ENCODE measurements around the gene NPTX2. TPM values are rescaled to one million over a fixed set of nuclear protein-coding genes. Genes with fewer than 3 reads are reported as not detected.

The NPTX2 gene
- total and polyA plus RNA-seq, 2 experiments from 2014 or later: 3.0 to 5.5 TPM

GRCh38 chr7:98664882-98665281, 47.8 kb downstream of the NPTX2 start:
- H3K4me1 ChIP-seq (ENCODE audit: insufficient read depth): no peaks in the 10 kb centered on the region
- 72% methylated on average over 6 of the region's 6 CpGs for WGBS (ENCODE audit: low lambda C conversion rate, missing lambda C conversion rate)
- no peaks in the 10 kb centered on the region for H3K36me3 ChIP-seq (replicated peaks; ENCODE audit: insufficient read depth, low read depth)
- no peak overlapping the region for H2AFZ ChIP-seq
- H4K20me1 ChIP-seq (ENCODE audit: insufficient read depth, poor library complexity, severe bottlenecking): no peaks in the 10 kb centered on the region
- no peaks in the 10 kb centered on the region for H3K9me2 ChIP-seq (replicated peaks; ENCODE audit: insufficient read depth)
- H3K79me2 ChIP-seq: no peaks in the 10 kb centered on the region
- no peak overlapping the region for H3K4me2 ChIP-seq
- H3K4me3 ChIP-seq: no peak overlapping the region
- DNase-seq (ENCODE audit: low spot score): no peak
- TF ChIP-seq EZH2 (IDR thresholded peaks at IDR 0.05; ENCODE audit: borderline replicate concordance): no peak
- TF ChIP-seq EZH2phosphoT487 (IDR thresholded peaks at IDR 0.05; ENCODE audit: low read depth, severe bottlenecking, unreplicated experiment): no peak
- H3K27me3 ChIP-seq: no peaks in the 10 kb centered on the region
- H3K9me3 ChIP-seq (ENCODE audit: low read depth): no peaks in the 10 kb centered on the region
- H3K27ac ChIP-seq: no peak overlapping the region

GRCh38 chr7:98668255-98668654, 51.2 kb downstream of the NPTX2 start:
- no peaks in the 10 kb centered on the region for H3K9me3 ChIP-seq (ENCODE audit: low read depth)
- H3K4me2 ChIP-seq: no peak overlapping the region
- H3K4me3 ChIP-seq: no peak overlapping the region
- no peaks in the 10 kb centered on the region for H3K27me3 ChIP-seq
- no peaks in the 10 kb centered on the region for H3K4me1 ChIP-seq (ENCODE audit: insufficient read depth)
- no peaks in the 10 kb centered on the region for H3K9me2 ChIP-seq (replicated peaks; ENCODE audit: insufficient read depth)
- H3K27ac ChIP-seq: no peak overlapping the region
- H3K79me2 ChIP-seq: no peaks in the 10 kb centered on the region
- WGBS (ENCODE audit: low lambda C conversion rate, missing lambda C conversion rate): 24% methylated on average over 11 of the region's 11 CpGs
- no peak overlapping the region for H2AFZ ChIP-seq
- no peak for TF ChIP-seq EZH2phosphoT487 (IDR thresholded peaks at IDR 0.05; ENCODE audit: low read depth, severe bottlenecking, unreplicated experiment)
- TF ChIP-seq EZH2 (IDR thresholded peaks at IDR 0.05; ENCODE audit: borderline replicate concordance): no peak
- no peak for TF ChIP-seq CTCF (IDR thresholded peaks at IDR 0.05; ENCODE audit: poor library complexity)
- no peak for DNase-seq (ENCODE audit: low spot score)
- H3K36me3 ChIP-seq (replicated peaks; ENCODE audit: insufficient read depth, low read depth): no peaks in the 10 kb centered on the region
- no peaks in the 10 kb centered on the region for H4K20me1 ChIP-seq (ENCODE audit: insufficient read depth, poor library complexity, severe bottlenecking)

- Histone ChIP-seq H2AFZ (no peak overlapping the region), H3K4me3 (no peak overlapping the region), H3K4me1 (ENCODE audit: insufficient read depth) (no peaks in the 10 kb centered on the region), H3K79me2 (no peaks in the 10 kb centered on the region), H3K27ac (no peak overlapping the region), H3K4me2 (no peak overlapping the region), H4K20me1 (ENCODE audit: insufficient read depth, poor library complexity, severe bottlenecking) (no peaks in the 10 kb centered on the region), H3K9me2 (replicated peaks; ENCODE audit: insufficient read depth) (no peaks in the 10 kb centered on the region), H3K27me3 (no peaks in the 10 kb centered on the region), H3K36me3 (replicated peaks; ENCODE audit: insufficient read depth, low read depth) (no peaks in the 10 kb centered on the region), H3K9me3 (ENCODE audit: low read depth) (no peaks in the 10 kb centered on the region)
- no peak for DNase-seq (ENCODE audit: low spot score)
- TF ChIP-seq CTCF (IDR thresholded peaks at IDR 0.05; ENCODE audit: poor library complexity) (no peak), EZH2phosphoT487 (IDR thresholded peaks at IDR 0.05; ENCODE audit: low read depth, severe bottlenecking, unreplicated experiment) (no peak), EZH2 (IDR thresholded peaks at IDR 0.05; ENCODE audit: borderline replicate concordance) (no peak)
- 82% methylated on average over 9 of the region's 9 CpGs for WGBS (ENCODE audit: low lambda C conversion rate, missing lambda C conversion rate)
Observed at GRCh38 chr7:98669329-98670000, 52.4 kb downstream of the NPTX2 start.

GRCh38 chr7:98670186-98670585, 53.1 kb downstream of the NPTX2 start:
- Histone ChIP-seq H3K9me2 (replicated peaks; ENCODE audit: insufficient read depth) (no peaks in the 10 kb centered on the region), H3K27ac (no peak overlapping the region), H2AFZ (no peak overlapping the region), H3K27me3 (no peaks in the 10 kb centered on the region), H4K20me1 (ENCODE audit: insufficient read depth, poor library complexity, severe bottlenecking) (no peaks in the 10 kb centered on the region), H3K4me1 (ENCODE audit: insufficient read depth) (no peaks in the 10 kb centered on the region), H3K79me2 (no peaks in the 10 kb centered on the region), H3K4me2 (no peak overlapping the region), H3K9me3 (ENCODE audit: low read depth) (no peaks in the 10 kb centered on the region), H3K4me3 (no peak overlapping the region), H3K36me3 (replicated peaks; ENCODE audit: insufficient read depth, low read depth) (no peaks in the 10 kb centered on the region)
- 84% methylated on average over 8 of the region's 8 CpGs for WGBS (ENCODE audit: low lambda C conversion rate, missing lambda C conversion rate)
- DNase-seq (ENCODE audit: low spot score): no peak
- no peak for TF ChIP-seq CTCF (IDR thresholded peaks at IDR 0.05; ENCODE audit: poor library complexity)
- no peak for TF ChIP-seq EZH2phosphoT487 (IDR thresholded peaks at IDR 0.05; ENCODE audit: low read depth, severe bottlenecking, unreplicated experiment)

Measured in hepatocyte (in vitro differentiated cells).